DOHH2 (cell line): Measurements from ENCODE around the gene VLDLR.
A peak's percentile ranks its signal among the peaks of the same experiment; 100 is the strongest.

Source experiments
- H3F3A ChIP-seq: fragments of 200-600 bp; sonication (generic), shearing (Covaris generic); 2 replicates; pipeline ENCODE4 v1.6.0; 2016; ENCODE audit warnings: antibody characterized with exemption, mild to moderate bottlenecking; ENCODE audit not compliant: control insufficient read depth, insufficient read depth
- H3K27ac ChIP-seq: fragments of 200-600 bp; sonication (generic); 2 replicates; pipeline ENCODE4 v1.5.1; 2014; ENCODE audit warnings: low read depth, mild to moderate bottlenecking, low read length, moderate library complexity
- H3K27me3 ChIP-seq: fragments of 200-600 bp; sonication (generic); 2 replicates; pipeline ENCODE4 v1.6.1; 2014; ENCODE audit warnings: mild to moderate bottlenecking, low read length, mixed read lengths; ENCODE audit not compliant: control insufficient read depth
- H3K36me3 ChIP-seq: fragments of 200-600 bp; sonication (generic); 2 replicates; pipeline ENCODE4 v1.6.1; 2014; ENCODE audit warnings: mild to moderate bottlenecking, low read length, moderate library complexity, mixed read lengths; ENCODE audit not compliant: control insufficient read depth
- H3K4me1 ChIP-seq: fragments of 200-600 bp; sonication (generic); 2 replicates; pipeline ENCODE4 v1.6.1; 2014; ENCODE audit warnings: mild to moderate bottlenecking, low read length, mixed read lengths; ENCODE audit not compliant: control insufficient read depth
- H3K4me2 ChIP-seq: fragments of 200-600 bp; sonication (generic); 2 replicates; pipeline ENCODE4 v1.6.0; 2014; ENCODE audit warnings: mild to moderate bottlenecking, low read length, moderate library complexity
- H3K4me3 ChIP-seq: fragments of 200-600 bp; sonication (generic); 2 replicates; pipeline ENCODE4 v1.5.1; 2014; ENCODE audit warnings: mild to moderate bottlenecking, low read length, mixed read lengths
- H3K79me2 ChIP-seq: fragments of 200-600 bp; sonication (generic); 2 replicates; pipeline ENCODE4 v1.6.1; 2014; ENCODE audit warnings: mild to moderate bottlenecking, low read length, mixed read lengths; ENCODE audit not compliant: control insufficient read depth
- H3K9me2 ChIP-seq: fragments of 200-600 bp; sonication (generic); replicated peaks from 2 replicates; pipeline ENCODE4 v1.6.1; 2014; ENCODE audit warnings: mild to moderate bottlenecking, low read length, mixed read lengths; ENCODE audit not compliant: control insufficient read depth
- H3K9me3 ChIP-seq: fragments of 200-600 bp; sonication (generic); 2 replicates; pipeline ENCODE4 v1.6.1; 2014; ENCODE audit warnings: antibody characterized with exemption, low read length, mixed read lengths; ENCODE audit not compliant: control insufficient read depth, insufficient read depth
- H4K20me1 ChIP-seq: fragments of 200-600 bp; sonication (generic); 2 replicates; pipeline ENCODE4 v1.6.0; 2014; ENCODE audit warnings: low read depth, mild to moderate bottlenecking, antibody characterized with exemption, low read length, moderate library complexity; ENCODE audit not compliant: control insufficient read depth, insufficient read depth
- CTCF ChIP-seq: fragments of 200-600 bp; sonication (generic); IDR thresholded peaks from one replicate; pipeline ENCODE4 v1.5.1; 2014; ENCODE audit warnings: antibody characterized with exemption, mild to moderate bottlenecking, low read depth, low read length; ENCODE audit not compliant: poor library complexity, severe bottlenecking
- EZH2phosphoT487 ChIP-seq: fragments of 200-600 bp; sonication (generic); IDR thresholded peaks from 2 replicates; pipeline ENCODE4 v1.6.1; 2017; ENCODE audit warnings: borderline replicate concordance, mild to moderate bottlenecking, antibody characterized with exemption, low read length, moderate library complexity, mixed read lengths

VLDLR gene

GRCh38 chr9:2621722-2622460 lies at the start of gene VLDLR:
Gene VLDLR, plus strand, starts transcription at chr9:2621787. Its CDS starts 403 bp downstream, at chr9:2622190.
- Histone ChIP-seq H3K79me2 (no peaks in the 10 kb centered on the region), H3K4me2 (peak within 1 kb of the TSS; percentile 60), H3K9me3 (no peaks in the 10 kb centered on the region), H3K27ac (no peak within 1 kb of the TSS), H3K4me1 (peaks cover 9% of the 10 kb centered on the region), H3K36me3 (no peaks in the 10 kb centered on the region), H4K20me1 (no peaks in the 10 kb centered on the region), H3F3A (no peaks in the 10 kb centered on the region), H3K9me2 (no peaks in the 10 kb centered on the region), H3K27me3 (peaks cover 17% of the 10 kb centered on the region), H3K4me3 (peak within 1 kb of the TSS; percentile 75)
- no peak for TF ChIP-seq CTCF
- TF ChIP-seq EZH2phosphoT487 = no peak

GRCh38 chr9:2574203-2574602 lies 47.4 kb upstream of the VLDLR start:
- no peaks in the 10 kb centered on the region for H4K20me1 ChIP-seq
- no peaks in the 10 kb centered on the region for H3F3A ChIP-seq
- H3K9me2 ChIP-seq = no peaks in the 10 kb centered on the region
- H3K27ac ChIP-seq = no peak overlapping the region
- H3K9me3 ChIP-seq = no peaks in the 10 kb centered on the region
- H3K4me1 ChIP-seq = peaks cover 16% of the 10 kb centered on the region
- no peak overlapping the region for H3K4me3 ChIP-seq
- H3K27me3 ChIP-seq = no peaks in the 10 kb centered on the region
- TF ChIP-seq CTCF = no peak
- no peak for TF ChIP-seq EZH2phosphoT487
- H3K36me3 ChIP-seq = no peaks in the 10 kb centered on the region
- no peak overlapping the region for H3K4me2 ChIP-seq
- H3K79me2 ChIP-seq = no peaks in the 10 kb centered on the region

GRCh38 chr9:2576631-2577030 lies 45.0 kb upstream of the VLDLR start:
- Histone ChIP-seq H4K20me1 (no peaks in the 10 kb centered on the region), H3K79me2 (no peaks in the 10 kb centered on the region), H3K9me2 (no peaks in the 10 kb centered on the region), H3K4me2 (no peak overlapping the region), H3K9me3 (no peaks in the 10 kb centered on the region), H3K4me3 (no peak overlapping the region), H3K27ac (no peak overlapping the region), H3K27me3 (no peaks in the 10 kb centered on the region), H3K36me3 (no peaks in the 10 kb centered on the region), H3F3A (no peaks in the 10 kb centered on the region), H3K4me1 (peaks cover 8% of the 10 kb centered on the region)
- TF ChIP-seq EZH2phosphoT487 (no peak), CTCF (no peak)
